PC-9 (cell line): ENCODE results near the gene CLASP1.

Experiments used
- EZH2 ChIP-seq: fragments of 200-600 bp; sonication (generic); IDR thresholded peaks from 2 replicates; pipeline ENCODE4 v1.8.0; 2017; ENCODE audit warnings: antibody characterized with exemption, low read depth
- TF ChIP-seq, protein P1 (sequence below): fragments of 200-600 bp; sonication (generic); conservative IDR thresholded peaks from 2 replicates; pipeline ENCODE4 v1.6.1; 2017; ENCODE audit warnings: mixed run types, antibody characterized with exemption, mild to moderate bottlenecking, moderate library complexity

DNA sequence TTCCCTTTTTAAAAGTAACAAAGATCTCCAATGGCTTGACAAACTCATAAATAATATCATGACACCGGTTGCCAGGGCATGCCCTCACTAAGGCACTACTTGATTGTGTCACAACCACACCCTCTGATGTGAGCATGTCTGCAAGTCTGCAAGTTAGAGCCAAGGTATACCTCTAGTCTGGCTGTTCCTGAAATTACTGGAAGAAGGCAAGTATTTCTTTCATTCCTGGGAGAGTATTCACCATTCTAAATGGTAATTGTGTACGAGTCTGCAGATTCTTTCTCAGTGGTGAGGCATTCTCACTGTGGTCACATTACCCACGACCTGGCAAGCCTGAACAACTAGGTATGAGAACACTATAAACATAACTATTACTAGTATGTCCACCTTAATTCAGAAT, 144.3 kb downstream of the CLASP1 start:
- TF ChIP-seq, protein P1, sequence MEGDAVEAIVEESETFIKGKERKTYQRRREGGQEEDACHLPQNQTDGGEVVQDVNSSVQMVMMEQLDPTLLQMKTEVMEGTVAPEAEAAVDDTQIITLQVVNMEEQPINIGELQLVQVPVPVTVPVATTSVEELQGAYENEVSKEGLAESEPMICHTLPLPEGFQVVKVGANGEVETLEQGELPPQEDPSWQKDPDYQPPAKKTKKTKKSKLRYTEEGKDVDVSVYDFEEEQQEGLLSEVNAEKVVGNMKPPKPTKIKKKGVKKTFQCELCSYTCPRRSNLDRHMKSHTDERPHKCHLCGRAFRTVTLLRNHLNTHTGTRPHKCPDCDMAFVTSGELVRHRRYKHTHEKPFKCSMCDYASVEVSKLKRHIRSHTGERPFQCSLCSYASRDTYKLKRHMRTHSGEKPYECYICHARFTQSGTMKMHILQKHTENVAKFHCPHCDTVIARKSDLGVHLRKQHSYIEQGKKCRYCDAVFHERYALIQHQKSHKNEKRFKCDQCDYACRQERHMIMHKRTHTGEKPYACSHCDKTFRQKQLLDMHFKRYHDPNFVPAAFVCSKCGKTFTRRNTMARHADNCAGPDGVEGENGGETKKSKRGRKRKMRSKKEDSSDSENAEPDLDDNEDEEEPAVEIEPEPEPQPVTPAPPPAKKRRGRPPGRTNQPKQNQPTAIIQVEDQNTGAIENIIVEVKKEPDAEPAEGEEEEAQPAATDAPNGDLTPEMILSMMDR = no peak
- no peak for TF ChIP-seq EZH2
